HG02943 (cell line): ENCODE measurements around the gene LRRC25.

Experiments used
- ATAC-seq: cut with Tn5 transposase; IDR thresholded peaks from one replicate; pipeline ENCODE4 v1.9.1; 2021; ENCODE audit warnings: mild to moderate bottlenecking, low read depth, moderate library complexity; ENCODE audit not compliant: unreplicated experiment

Gene LRRC25

GRCh38 chr19:18436671-18437490, 39.5 kb upstream of the LRRC25 start:
- ATAC-seq = peak; percentile 58

GRCh38 chr19:18435842-18436670, 38.6 kb upstream of the LRRC25 start:
- no peak for ATAC-seq

GRCh38 chr19:18435178-18435841, 37.9 kb upstream of the LRRC25 start:
- ATAC-seq = no peak

GRCh38 chr19:18434411-18435175, 37.2 kb upstream of the LRRC25 start:
- ATAC-seq = no peak

- ATAC-seq = no peak
These were observed 36.4 kb upstream of the LRRC25 start for GRCh38 chr19:18433735-18434398.

- ATAC-seq = no peak
These were observed 35.7 kb upstream of the LRRC25 start for GRCh38 chr19:18433015-18433691.

- ATAC-seq = no peak
These were observed 35.0 kb upstream of the LRRC25 start for GRCh38 chr19:18432275-18433014.

- no peak for ATAC-seq
These were observed 34.2 kb upstream of the LRRC25 start for GRCh38 chr19:18431351-18432197.

GRCh38 chr19:18430417-18431144, 33.2 kb upstream of the LRRC25 start:
- ATAC-seq = no peak

GRCh38 chr19:18429717-18430416, 32.4 kb upstream of the LRRC25 start:
- no peak for ATAC-seq

GRCh38 chr19:18428787-18429674, 31.6 kb upstream of the LRRC25 start:
- peak; percentile 62 for ATAC-seq

GRCh38 chr19:18428173-18428786, 30.9 kb upstream of the LRRC25 start:
- no peak for ATAC-seq

GRCh38 chr19:18427743-18428113, 30.3 kb upstream of the LRRC25 start:
- ATAC-seq = no peak

GRCh38 chr19:18427080-18427742, 29.8 kb upstream of the LRRC25 start:
- no peak for ATAC-seq

- no peak for ATAC-seq
These were observed 29.0 kb upstream of the LRRC25 start for GRCh38 chr19:18426416-18426767.
